ENCODE measurements around the gene C6orf89. TPM values are rescaled to one million over a fixed set of nuclear protein-coding genes. Genes with fewer than 3 reads are reported as not detected.

C6orf89 gene
- total RNA-seq, 1 donor from 2014 or later = 36.8 TPM

DNA sequence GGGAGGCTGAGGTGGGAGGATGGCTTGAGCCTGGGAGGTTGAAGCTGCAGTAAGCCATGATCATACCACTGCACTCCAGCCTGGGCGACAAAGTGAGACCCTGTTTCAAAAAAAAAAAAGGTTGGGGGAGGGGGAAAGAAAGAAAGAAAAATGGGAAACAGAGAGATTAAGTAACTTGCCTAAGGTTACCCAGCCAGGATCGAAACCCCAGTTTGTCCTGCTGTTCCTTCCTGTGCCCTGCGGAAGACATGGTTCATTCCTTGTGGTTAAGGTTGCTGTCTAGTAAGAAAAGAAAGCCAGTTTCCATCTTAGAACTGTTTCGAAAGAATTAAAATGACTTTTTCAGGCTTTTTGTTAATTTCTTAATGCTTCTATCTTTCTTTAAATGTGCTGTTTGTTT, 29.8 kb downstream of the C6orf89 start:
- Histone ChIP-seq H3K27ac (peak overlapping the region; percentile 10), H3K4me1 (peaks cover 71% of the 10 kb centered on the region), H3K27me3 (no peaks in the 10 kb centered on the region), H3K4me3 (no peak overlapping the region), H3K9me3 (no peaks in the 10 kb centered on the region), H3K36me3 (peaks cover 0 to 19% of the 10 kb centered on the region in 2 donors)
- DNase-seq (ENCODE audit: extremely low spot score in 2 of 2) = no peak
- intact Hi-C loops (cut with DNase I) = no loop called here
- TF ChIP-seq, protein P1, sequence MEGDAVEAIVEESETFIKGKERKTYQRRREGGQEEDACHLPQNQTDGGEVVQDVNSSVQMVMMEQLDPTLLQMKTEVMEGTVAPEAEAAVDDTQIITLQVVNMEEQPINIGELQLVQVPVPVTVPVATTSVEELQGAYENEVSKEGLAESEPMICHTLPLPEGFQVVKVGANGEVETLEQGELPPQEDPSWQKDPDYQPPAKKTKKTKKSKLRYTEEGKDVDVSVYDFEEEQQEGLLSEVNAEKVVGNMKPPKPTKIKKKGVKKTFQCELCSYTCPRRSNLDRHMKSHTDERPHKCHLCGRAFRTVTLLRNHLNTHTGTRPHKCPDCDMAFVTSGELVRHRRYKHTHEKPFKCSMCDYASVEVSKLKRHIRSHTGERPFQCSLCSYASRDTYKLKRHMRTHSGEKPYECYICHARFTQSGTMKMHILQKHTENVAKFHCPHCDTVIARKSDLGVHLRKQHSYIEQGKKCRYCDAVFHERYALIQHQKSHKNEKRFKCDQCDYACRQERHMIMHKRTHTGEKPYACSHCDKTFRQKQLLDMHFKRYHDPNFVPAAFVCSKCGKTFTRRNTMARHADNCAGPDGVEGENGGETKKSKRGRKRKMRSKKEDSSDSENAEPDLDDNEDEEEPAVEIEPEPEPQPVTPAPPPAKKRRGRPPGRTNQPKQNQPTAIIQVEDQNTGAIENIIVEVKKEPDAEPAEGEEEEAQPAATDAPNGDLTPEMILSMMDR (IDR thresholded peaks at IDR 0.05) = no peak
- TF ChIP-seq POLR2AphosphoS5 (IDR thresholded peaks at IDR 0.05; ENCODE audit: insufficient read depth in 1 of 2, low read depth in 1 of 2) (no peak), POLR2A (IDR thresholded peaks at IDR 0.05) (no peak)

DNA sequence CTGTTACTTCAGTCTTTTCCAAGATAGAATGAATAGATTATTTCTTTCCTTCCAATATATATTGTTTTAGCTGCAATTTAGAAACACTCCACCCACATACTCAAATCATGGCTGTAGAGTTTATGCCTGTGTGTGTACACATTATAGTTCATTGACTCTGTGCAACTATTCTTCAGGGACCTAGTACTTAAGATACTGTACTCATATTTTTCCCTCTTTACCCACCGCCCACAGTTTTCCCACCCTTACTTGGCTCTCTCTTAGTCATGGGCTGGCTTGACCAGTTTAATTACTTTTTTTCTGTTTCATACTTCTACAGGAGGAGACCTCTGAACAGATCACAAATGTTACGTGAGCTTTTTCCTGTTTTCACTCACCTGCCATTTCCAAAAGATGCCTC, 30.4 kb downstream of the C6orf89 start:
- H3K27me3 ChIP-seq = no peaks in the 10 kb centered on the region
- peak overlapping the region; percentile 85 for H3K27ac ChIP-seq
- H3K36me3 ChIP-seq = peaks cover 0 to 19% of the 10 kb centered on the region in 2 donors
- H3K4me3 ChIP-seq = no peak overlapping the region
- TF ChIP-seq POLR2A (IDR thresholded peaks at IDR 0.05) (no peak), POLR2AphosphoS5 (IDR thresholded peaks at IDR 0.05; ENCODE audit: insufficient read depth in 1 of 2, low read depth in 1 of 2) (no peak)
- TF ChIP-seq, protein P1 (IDR thresholded peaks at IDR 0.05) = no peak
- no peak for DNase-seq (ENCODE audit: extremely low spot score in 2 of 2)
- intact Hi-C loops (cut with DNase I) = no loop called here
- peaks cover 71% of the 10 kb centered on the region for H3K4me1 ChIP-seq
- no peaks in the 10 kb centered on the region for H3K9me3 ChIP-seq

DNA sequence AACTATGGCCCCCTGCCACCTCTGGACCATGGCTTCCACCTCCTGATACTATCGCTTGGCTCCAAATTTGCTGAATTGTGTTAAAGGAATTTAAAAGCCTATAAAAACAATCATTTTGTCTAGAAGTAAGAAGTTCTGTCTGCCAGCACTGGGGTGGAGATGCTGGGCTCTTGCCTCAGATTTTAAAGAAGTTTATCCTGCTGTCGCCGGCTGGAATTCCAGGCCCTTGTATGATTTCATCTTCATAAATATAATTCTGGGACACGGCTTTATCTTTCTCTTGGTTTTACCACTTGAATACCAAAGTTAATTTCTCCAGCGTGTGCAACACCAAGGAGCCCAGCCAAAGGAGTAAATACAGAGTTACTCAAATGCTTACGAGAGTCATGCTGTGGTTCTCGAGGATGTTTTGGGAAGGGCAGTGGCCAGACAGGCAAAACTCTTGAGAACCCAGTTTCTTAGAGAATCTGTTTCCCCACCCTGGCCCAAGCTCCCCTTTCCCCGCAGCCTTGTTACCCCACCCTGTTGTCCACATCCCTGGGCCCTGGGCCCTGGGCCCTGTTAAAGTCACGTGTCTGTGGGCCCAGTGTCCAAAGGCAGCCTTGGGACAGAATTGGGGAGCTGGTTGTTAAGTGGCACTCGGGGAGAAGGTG, 31.9 kb downstream of the C6orf89 start:
- peaks cover 0 to 31% of the 10 kb centered on the region in 2 donors for H3K36me3 ChIP-seq
- TF ChIP-seq POLR2AphosphoS5 (IDR thresholded peaks at IDR 0.05; ENCODE audit: insufficient read depth in 1 of 2, low read depth in 1 of 2) = peak; percentile 30 to 61
- TF ChIP-seq POLR2A (IDR thresholded peaks at IDR 0.05) = no peak
- TF ChIP-seq, protein P1 (IDR thresholded peaks at IDR 0.05) = no peak
- H3K4me3 ChIP-seq = no peak overlapping the region
- peak in 1 of 2 donors; percentile 97 for DNase-seq (ENCODE audit: extremely low spot score in 2 of 2)
- no peaks in the 10 kb centered on the region for H3K27me3 ChIP-seq
- H3K27ac ChIP-seq = peak overlapping the region; percentile 85
- peaks cover 62% of the 10 kb centered on the region for H3K4me1 ChIP-seq
- intact Hi-C loops (cut with DNase I) = no loop called here
- H3K9me3 ChIP-seq = no peaks in the 10 kb centered on the region

DNA sequence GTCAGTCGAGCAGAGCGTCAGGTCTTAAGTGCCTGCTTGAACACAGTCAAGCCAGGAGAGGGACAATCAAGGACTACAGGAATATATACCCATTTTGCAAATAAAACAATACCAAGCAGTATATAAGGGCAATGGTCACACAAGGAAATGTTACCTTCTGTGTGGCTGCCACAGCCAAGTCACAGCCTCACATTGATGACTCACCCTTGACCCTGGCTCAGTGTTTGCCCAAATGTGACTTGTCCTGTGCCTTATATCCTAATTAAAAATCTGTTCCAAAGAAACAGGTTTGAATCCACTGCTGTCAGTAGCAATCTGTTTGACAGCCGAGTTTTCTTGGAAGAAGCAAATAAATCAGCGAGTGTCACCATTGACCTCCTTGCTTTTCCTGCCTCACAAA, 34.3 kb downstream of the C6orf89 start:
- peaks cover 0 to 31% of the 10 kb centered on the region in 2 donors for H3K36me3 ChIP-seq
- H3K27ac ChIP-seq = peak overlapping the region; percentile 85
- no peaks in the 10 kb centered on the region for H3K27me3 ChIP-seq
- intact Hi-C loops (cut with DNase I) = no loop called here
- DNase-seq (ENCODE audit: extremely low spot score in 2 of 2) = no peak
- no peak overlapping the region for H3K4me3 ChIP-seq
- TF ChIP-seq POLR2AphosphoS5 (IDR thresholded peaks at IDR 0.05; ENCODE audit: insufficient read depth in 1 of 2, low read depth in 1 of 2) (no peak), POLR2A (IDR thresholded peaks at IDR 0.05) (no peak)
- TF ChIP-seq, protein P1 (IDR thresholded peaks at IDR 0.05) = no peak
- H3K4me1 ChIP-seq = peaks cover 54% of the 10 kb centered on the region
- no peaks in the 10 kb centered on the region for H3K9me3 ChIP-seq

DNA sequence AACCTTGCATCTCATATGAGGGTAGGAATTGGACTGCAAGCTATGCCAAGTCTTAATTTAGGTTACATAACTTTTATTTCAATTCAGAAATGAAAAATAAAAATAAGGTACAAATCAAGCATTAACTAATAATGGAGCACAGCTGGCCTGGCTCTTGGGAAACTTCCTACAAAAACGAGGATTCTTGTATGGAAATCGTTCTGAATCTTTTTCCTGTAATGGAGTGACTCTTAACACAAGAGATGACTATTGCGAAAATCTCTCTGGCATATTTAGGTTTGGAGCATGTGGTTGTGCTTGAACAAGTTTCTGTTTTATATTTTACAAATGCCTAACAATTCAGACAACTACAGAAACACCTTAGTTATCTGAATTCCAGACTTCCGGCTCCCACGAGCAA, 34.8 kb downstream of the C6orf89 start:
- DNase-seq (ENCODE audit: extremely low spot score in 2 of 2) = no peak
- H3K4me1 ChIP-seq = peaks cover 56% of the 10 kb centered on the region
- H3K36me3 ChIP-seq = peaks cover 0 to 36% of the 10 kb centered on the region in 2 donors
- no peaks in the 10 kb centered on the region for H3K27me3 ChIP-seq
- no peaks in the 10 kb centered on the region for H3K9me3 ChIP-seq
- TF ChIP-seq POLR2A (IDR thresholded peaks at IDR 0.05) = no peak
- peak in 1 of 2 donors; percentile 32 for TF ChIP-seq POLR2AphosphoS5 (IDR thresholded peaks at IDR 0.05; ENCODE audit: insufficient read depth in 1 of 2, low read depth in 1 of 2)
- TF ChIP-seq, protein P1 (IDR thresholded peaks at IDR 0.05) = no peak
- H3K4me3 ChIP-seq = no peak overlapping the region
- intact Hi-C loops (cut with DNase I) = no loop called here
- H3K27ac ChIP-seq = peak overlapping the region; percentile 85

Measured in vagina (tissue), 2 donors.